Chondrocyte (in vitro differentiated cells): Measurements from ENCODE around the gene RPTOR. TPM values are rescaled to one million over a fixed set of nuclear protein-coding genes. Genes with fewer than 3 reads are reported as not detected.
A peak's percentile ranks its signal among the peaks of the same experiment; 100 is the strongest.

Experiments used
- DNase-seq: peaks from one replicate; pipeline ENCODE4 v3.0.0; 2021; ENCODE audit warnings: mixed read lengths, low spot score
- H3K27ac Mint-ChIP-seq: one replicate; pipeline ENCODE4 v1.8.0; 2021; ENCODE audit warnings: mild to moderate bottlenecking, moderate library complexity, mixed read lengths; ENCODE audit not compliant: unreplicated experiment
- H3K27me3 Mint-ChIP-seq: 2 replicates; pipeline ENCODE4 v1.8.0; 2021; ENCODE audit warnings: low read depth, mixed read lengths
- H3K36me3 Mint-ChIP-seq: 2 replicates; pipeline ENCODE4 v1.8.0; 2021; ENCODE audit warnings: low read depth, mixed read lengths
- H3K4me1 Mint-ChIP-seq: 2 replicates; pipeline ENCODE4 v1.8.0; 2021; ENCODE audit warnings: low read depth, mild to moderate bottlenecking, mixed read lengths
- H3K4me3 Mint-ChIP-seq: one replicate; pipeline ENCODE4 v1.8.0; 2021; ENCODE audit warnings: mild to moderate bottlenecking, moderate library complexity, mixed read lengths; ENCODE audit not compliant: unreplicated experiment
- H3K9me3 Mint-ChIP-seq: 2 replicates; pipeline ENCODE4 v1.8.0; 2021; ENCODE audit warnings: low read depth, mixed read lengths
- CTCF ChIP-seq: fragments of 200-600 bp; sonication (generic); IDR thresholded peaks from 2 replicates; pipeline ENCODE4 v1.5.0; 2021; ENCODE audit warnings: antibody characterized with exemption, mild to moderate bottlenecking, moderate library complexity
- total RNA-seq: library from RNA; stranded (reverse); gene quantifications from 3 replicates; pipeline ENCODE4 v1.2.1, GENCODE V29; 2021

RPTOR gene
- total RNA-seq, 1 donor from 2014 or later: 30.9 TPM

- peaks cover 22% of the 10 kb centered on the region for H3K4me1 Mint-ChIP-seq
- H3K27me3 Mint-ChIP-seq: no peaks in the 10 kb centered on the region
- peaks cover 8% of the 10 kb centered on the region for H3K36me3 Mint-ChIP-seq
- H3K27ac Mint-ChIP-seq: no peak overlapping the region
- H3K9me3 Mint-ChIP-seq: no peaks in the 10 kb centered on the region
- H3K4me3 Mint-ChIP-seq: no peak overlapping the region
- no peak for TF ChIP-seq CTCF
- DNase-seq: peak; percentile 87
These were observed 422.8 kb downstream of the RPTOR start for GRCh38 chr17:80967404-80967872.

- H3K27ac Mint-ChIP-seq: peak overlapping the region; percentile 83
- peaks cover 22% of the 10 kb centered on the region for H3K4me1 Mint-ChIP-seq
- peaks cover 8% of the 10 kb centered on the region for H3K36me3 Mint-ChIP-seq
- H3K9me3 Mint-ChIP-seq: no peaks in the 10 kb centered on the region
- H3K4me3 Mint-ChIP-seq: no peak overlapping the region
- DNase-seq: peak; percentile 86
- H3K27me3 Mint-ChIP-seq: no peaks in the 10 kb centered on the region
- TF ChIP-seq CTCF: no peak
These were observed 424.0 kb downstream of the RPTOR start for GRCh38 chr17:80968602-80969029.

GRCh38 chr17:80969030-80969673 is 424.5 kb downstream of the RPTOR start:
- H3K9me3 Mint-ChIP-seq: no peaks in the 10 kb centered on the region
- TF ChIP-seq CTCF: no peak
- H3K27ac Mint-ChIP-seq: peak overlapping the region; percentile 83
- peak; percentile 93 for DNase-seq
- peaks cover 8% of the 10 kb centered on the region for H3K36me3 Mint-ChIP-seq
- no peak overlapping the region for H3K4me3 Mint-ChIP-seq
- no peaks in the 10 kb centered on the region for H3K27me3 Mint-ChIP-seq
- peaks cover 22% of the 10 kb centered on the region for H3K4me1 Mint-ChIP-seq

- no peak overlapping the region for H3K27ac Mint-ChIP-seq
- DNase-seq: peak; percentile 82
- peaks cover 22% of the 10 kb centered on the region for H3K4me1 Mint-ChIP-seq
- no peak overlapping the region for H3K4me3 Mint-ChIP-seq
- TF ChIP-seq CTCF: no peak
- H3K9me3 Mint-ChIP-seq: no peaks in the 10 kb centered on the region
- H3K27me3 Mint-ChIP-seq: no peaks in the 10 kb centered on the region
- peaks cover 4% of the 10 kb centered on the region for H3K36me3 Mint-ChIP-seq
These were observed 425.0 kb downstream of the RPTOR start for GRCh38 chr17:80969674-80970043.

- peak; percentile 80 for TF ChIP-seq CTCF
- no peak overlapping the region for H3K4me3 Mint-ChIP-seq
- peak overlapping the region; percentile 8 for H3K27ac Mint-ChIP-seq
These were observed 425.6 kb downstream of the RPTOR start for GRCh38 chr17:80970044-80970761.

More at GRCh38 chr17:80970044-80970761, 425.6 kb downstream of the RPTOR start:
- Mint-ChIP-seq H3K27me3 (no peaks in the 10 kb centered on the region), H3K4me1 (peaks cover 22% of the 10 kb centered on the region), H3K36me3 (peaks cover 4% of the 10 kb centered on the region), H3K9me3 (no peaks in the 10 kb centered on the region)
- DNase-seq: peak; percentile 90
